MM.1S (cell line): Measurements from ENCODE around the gene DGKG.

ENCODE experiments used
- DNase-seq: peaks from one replicate; pipeline ENCODE4 v3.0.0-alpha.2; 2015
- H2AFZ ChIP-seq: fragments of 300-600 bp; sonication (generic); 2 replicates; pipeline ENCODE4 v1.6.0; 2016; ENCODE audit warnings: antibody characterized with exemption, low read length
- H3F3A ChIP-seq: fragments of 300-600 bp; sonication (generic); 2 replicates; pipeline ENCODE4 v1.6.1; 2016; ENCODE audit warnings: mild to moderate bottlenecking, antibody characterized with exemption, low read length, moderate library complexity, mixed read lengths; ENCODE audit not compliant: insufficient read depth
- H3K27ac ChIP-seq: fragments of 300-600 bp; sonication (generic); 2 replicates; pipeline ENCODE4 v1.5.1; 2016; ENCODE audit warnings: mild to moderate bottlenecking, low read length
- H3K27me3 ChIP-seq: fragments of 300-600 bp; sonication (generic); replicated peaks from 2 replicates; pipeline ENCODE4 v1.6.0; 2016; ENCODE audit warnings: low read length; ENCODE audit not compliant: insufficient read depth
- H3K36me3 ChIP-seq: fragments of 300-600 bp; sonication (generic); replicated peaks from 2 replicates; pipeline ENCODE4 v1.6.1; 2016; ENCODE audit warnings: mild to moderate bottlenecking, low read length, mixed read lengths; ENCODE audit not compliant: insufficient read depth
- H3K4me1 ChIP-seq: fragments of 300-600 bp; sonication (generic); 2 replicates; pipeline ENCODE4 v1.6.1; 2016; ENCODE audit warnings: low read length, mixed read lengths
- H3K4me2 ChIP-seq: fragments of 300-600 bp; sonication (generic); 2 replicates; pipeline ENCODE4 v1.6.0; 2016; ENCODE audit warnings: low read depth, low read length
- H3K4me3 ChIP-seq: fragments of 300-600 bp; sonication (generic); 2 replicates; pipeline ENCODE4 v1.5.1; 2016; ENCODE audit warnings: low read length, mixed read lengths
- H3K79me2 ChIP-seq: fragments of 300-600 bp; sonication (generic); 2 replicates; pipeline ENCODE4 v1.6.1; 2016; ENCODE audit warnings: mixed run types, low read length, mixed read lengths
- H3K9ac ChIP-seq: fragments of 300-600 bp; sonication (generic); 2 replicates; pipeline ENCODE4 v1.6.1; 2016; ENCODE audit warnings: low read length, mixed read lengths
- H3K9me2 ChIP-seq: fragments of 300-600 bp; sonication (generic); replicated peaks from 2 replicates; pipeline ENCODE4 v1.6.1; 2016; ENCODE audit warnings: mild to moderate bottlenecking, low read length, mixed read lengths; ENCODE audit not compliant: insufficient read depth
- H3K9me3 ChIP-seq: fragments of 300-600 bp; sonication (generic); replicated peaks from 2 replicates; pipeline ENCODE4 v1.6.1; 2016; ENCODE audit warnings: mild to moderate bottlenecking, low read length, mixed read lengths; ENCODE audit not compliant: insufficient read depth
- H4K20me1 ChIP-seq: fragments of 300-600 bp; sonication (generic); 2 replicates; pipeline ENCODE4 v1.6.1; 2016; ENCODE audit warnings: mild to moderate bottlenecking, low read length, moderate library complexity, mixed read lengths; ENCODE audit not compliant: insufficient read depth
- CTCF ChIP-seq: fragments of 300-600 bp; sonication (generic); IDR thresholded peaks from 2 replicates; pipeline ENCODE4 v1.5.1; 2016; ENCODE audit warnings: antibody characterized with exemption, low read length, mixed read lengths
- EZH2 ChIP-seq: fragments of 300-600 bp; sonication (generic); optimal IDR thresholded peaks from 2 replicates; pipeline ENCODE3; 2017; ENCODE audit warnings: low read depth, mild to moderate bottlenecking, antibody characterized with exemption, low read length, mixed read lengths
- EZH2phosphoT487 ChIP-seq: fragments of 300-600 bp; sonication (generic); IDR thresholded peaks from 2 replicates; pipeline ENCODE4 v1.6.1; 2018; ENCODE audit warnings: antibody characterized with exemption, low read length

DGKG gene

GRCh38 chr3:186339180-186339918, 22.7 kb downstream of the DGKG start:
- Histone ChIP-seq H3K9me3 (no peaks in the 10 kb centered on the region), H3K36me3 (no peaks in the 10 kb centered on the region), H3K9ac (no peak overlapping the region), H3F3A (no peaks in the 10 kb centered on the region), H3K4me1 (no peaks in the 10 kb centered on the region), H3K79me2 (no peaks in the 10 kb centered on the region), H3K9me2 (no peaks in the 10 kb centered on the region), H3K4me3 (no peak overlapping the region), H3K4me2 (no peak overlapping the region), H4K20me1 (no peaks in the 10 kb centered on the region), H3K27ac (no peak overlapping the region), H3K27me3 (no peaks in the 10 kb centered on the region), H2AFZ (no peak overlapping the region)
- TF ChIP-seq CTCF, result no peak
- no peak for TF ChIP-seq EZH2phosphoT487
- TF ChIP-seq EZH2, result no peak
- no peak for DNase-seq

DNA sequence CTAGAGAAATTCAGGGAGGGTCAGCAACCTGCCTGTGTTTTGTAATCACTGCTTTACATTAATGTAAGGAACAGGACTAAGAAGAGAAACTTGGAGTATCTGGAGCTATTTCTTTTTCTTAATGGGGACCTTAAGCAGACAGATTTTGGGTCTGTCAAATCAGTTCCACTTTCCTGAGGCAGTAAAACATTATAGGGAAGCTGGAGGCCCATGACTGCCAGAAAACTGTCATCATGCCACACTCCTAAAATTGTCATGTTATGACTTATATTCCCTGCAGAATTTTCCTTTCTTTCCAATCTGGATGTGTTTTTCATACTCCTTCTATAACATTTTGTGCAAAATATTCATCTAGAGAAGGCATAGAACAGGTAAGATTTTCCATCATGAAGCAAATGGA, 28.8 kb downstream of the DGKG start:
- no peak overlapping the region for H3K9ac ChIP-seq
- H3K4me1 ChIP-seq, result no peaks in the 10 kb centered on the region
- no peak overlapping the region for H3K27ac ChIP-seq
- no peaks in the 10 kb centered on the region for H3F3A ChIP-seq
- TF ChIP-seq EZH2 (no peak), EZH2phosphoT487 (no peak), CTCF (no peak)
- no peaks in the 10 kb centered on the region for H3K79me2 ChIP-seq
- H3K36me3 ChIP-seq, result no peaks in the 10 kb centered on the region
- H3K4me3 ChIP-seq, result no peak overlapping the region
- H2AFZ ChIP-seq, result no peak overlapping the region
- H3K9me2 ChIP-seq, result no peaks in the 10 kb centered on the region
- H3K9me3 ChIP-seq, result no peaks in the 10 kb centered on the region
- no peak for DNase-seq
- H3K4me2 ChIP-seq, result no peak overlapping the region
- H4K20me1 ChIP-seq, result no peaks in the 10 kb centered on the region
- H3K27me3 ChIP-seq, result no peaks in the 10 kb centered on the region

- no peaks in the 10 kb centered on the region for H3K9me3 ChIP-seq
Observed at GRCh38 chr3:186330772-186331460, 31.1 kb downstream of the DGKG start.

More at GRCh38 chr3:186330772-186331460, 31.1 kb downstream of the DGKG start:
- Histone ChIP-seq H4K20me1 (no peaks in the 10 kb centered on the region), H3K79me2 (no peaks in the 10 kb centered on the region), H3K4me2 (no peak overlapping the region), H3K27ac (no peak overlapping the region), H2AFZ (no peak overlapping the region), H3K27me3 (no peaks in the 10 kb centered on the region), H3K9me2 (no peaks in the 10 kb centered on the region), H3K36me3 (no peaks in the 10 kb centered on the region), H3K9ac (no peak overlapping the region), H3F3A (no peaks in the 10 kb centered on the region), H3K4me1 (no peaks in the 10 kb centered on the region), H3K4me3 (no peak overlapping the region)
- no peak for TF ChIP-seq CTCF
- no peak for TF ChIP-seq EZH2
- no peak for TF ChIP-seq EZH2phosphoT487
- no peak for DNase-seq
